ENCODE results near the gene PHLDA2. TPM values are rescaled to one million over a fixed set of nuclear protein-coding genes. Genes with fewer than 3 reads are reported as not detected.
"Not testable (repeated sequence)": the region's sequence is repeated elsewhere in the genome, so short reads cannot be mapped to it uniquely, and the experiment has no call there.

The PHLDA2 gene
- total RNA-seq, 2 donors from 2014 or later: 3.0 to 4.5 TPM

DNA sequence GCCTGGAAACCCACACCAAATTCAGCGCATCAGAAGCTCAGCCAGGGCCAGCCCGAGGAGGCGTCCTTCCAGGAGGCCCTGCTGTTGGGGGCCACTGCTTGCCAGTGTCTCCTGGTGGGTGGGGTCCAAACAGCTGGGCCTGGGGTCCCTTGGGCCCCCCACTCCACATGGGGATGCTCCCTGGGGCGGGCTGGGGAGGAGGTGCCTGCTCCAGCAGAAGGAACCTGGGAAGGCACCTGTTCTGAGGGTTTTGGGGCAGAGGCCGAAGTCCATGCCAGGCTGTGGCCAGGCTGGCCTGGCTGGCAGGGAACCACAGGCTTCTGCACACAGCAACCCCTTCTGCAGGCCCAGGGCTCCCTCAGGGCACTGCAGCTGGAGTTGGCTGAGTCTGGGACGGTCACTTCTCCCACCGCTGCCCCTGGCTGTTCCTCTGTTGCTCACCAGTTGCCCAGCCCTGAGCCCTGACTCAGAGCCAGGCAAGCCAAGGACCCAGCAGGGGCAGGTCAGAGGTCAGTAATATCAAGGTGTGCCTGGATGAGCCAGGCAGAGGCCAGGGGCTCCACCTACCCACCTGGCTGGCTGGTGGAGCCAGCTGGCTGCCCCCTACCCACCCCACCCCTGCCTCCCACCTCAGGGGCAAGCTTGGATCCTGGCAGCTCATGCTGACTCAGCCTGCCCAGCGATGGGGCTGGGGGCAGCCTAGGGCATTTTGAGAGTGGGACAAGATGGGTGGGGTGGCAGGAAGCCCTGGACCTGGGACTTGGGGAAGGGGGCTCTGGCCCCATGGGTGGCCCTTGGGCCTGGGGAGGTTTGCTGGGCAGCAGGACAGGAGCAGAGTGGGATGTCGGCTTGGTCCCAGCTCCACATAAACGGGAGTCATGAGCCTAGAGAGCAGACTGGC lies 12.0 kb upstream of the PHLDA2 start:
- Mint-ChIP-seq H3K27me3 (no peaks in the 10 kb centered on the region), H3K4me1 (ENCODE audit: low read depth in 2 of 2) (peaks cover 22% of the 10 kb centered on the region in 2 donors), H3K9me3 (peaks cover 14% of the 10 kb centered on the region), H3K36me3 (peaks cover 20% of the 10 kb centered on the region), H3K4me3 (no peak overlapping the region), H3K27ac (peak overlapping the region in 1 of 2 donors; percentile 40)
- no peak for DNase-seq (ENCODE audit: low spot score)
- ATAC-seq: peak in 1 of 2 donors; percentile 8

DNA sequence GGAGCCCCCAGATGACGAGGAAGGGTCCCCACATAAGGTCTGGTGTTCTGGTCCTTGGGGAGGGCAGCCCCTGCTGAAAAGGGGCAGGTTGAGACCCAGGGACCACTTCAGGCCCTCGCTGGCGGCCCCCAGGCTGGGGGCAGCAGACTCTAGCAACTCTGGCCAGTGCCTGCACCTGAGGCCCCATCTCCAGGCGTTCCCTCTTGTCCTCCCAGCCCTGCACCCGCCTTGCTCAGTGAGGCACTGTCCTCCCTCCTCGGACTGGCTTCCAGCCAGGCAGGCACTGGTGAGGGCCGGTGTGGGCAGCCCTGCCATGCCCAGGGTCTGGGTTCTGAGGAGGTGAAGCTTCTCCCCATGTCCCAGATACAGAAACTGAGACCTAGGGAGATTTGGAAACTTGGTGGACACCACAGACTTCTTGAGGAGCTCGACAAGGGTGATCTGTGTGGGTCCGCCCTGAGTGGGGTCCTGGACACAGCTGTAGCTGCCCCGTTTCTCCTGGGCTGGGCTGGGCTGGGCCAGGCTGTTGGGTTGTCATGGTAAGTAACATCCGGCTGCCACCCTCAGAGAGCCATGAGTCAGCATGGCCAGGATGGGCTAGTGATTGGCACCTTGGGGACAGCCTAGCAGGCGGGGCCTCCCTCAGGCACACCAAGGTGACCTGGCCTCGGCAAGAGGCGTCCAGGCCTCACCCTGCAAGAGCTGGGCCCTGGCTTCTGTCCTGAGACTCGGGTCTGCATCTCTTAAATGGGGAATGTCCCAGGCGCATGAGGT lies 11.1 kb upstream of the PHLDA2 start:
- Mint-ChIP-seq H3K4me3 (no peak overlapping the region), H3K27ac (peak overlapping the region; percentile 40 to 75), H3K9me3 (peaks cover 14% of the 10 kb centered on the region), H3K36me3 (peaks cover 20% of the 10 kb centered on the region), H3K27me3 (no peaks in the 10 kb centered on the region), H3K4me1 (ENCODE audit: low read depth in 2 of 2) (peaks cover 14 to 15% of the 10 kb centered on the region in 2 donors)
- peak; percentile 93 for ATAC-seq
- DNase-seq (ENCODE audit: low spot score): no peak

DNA sequence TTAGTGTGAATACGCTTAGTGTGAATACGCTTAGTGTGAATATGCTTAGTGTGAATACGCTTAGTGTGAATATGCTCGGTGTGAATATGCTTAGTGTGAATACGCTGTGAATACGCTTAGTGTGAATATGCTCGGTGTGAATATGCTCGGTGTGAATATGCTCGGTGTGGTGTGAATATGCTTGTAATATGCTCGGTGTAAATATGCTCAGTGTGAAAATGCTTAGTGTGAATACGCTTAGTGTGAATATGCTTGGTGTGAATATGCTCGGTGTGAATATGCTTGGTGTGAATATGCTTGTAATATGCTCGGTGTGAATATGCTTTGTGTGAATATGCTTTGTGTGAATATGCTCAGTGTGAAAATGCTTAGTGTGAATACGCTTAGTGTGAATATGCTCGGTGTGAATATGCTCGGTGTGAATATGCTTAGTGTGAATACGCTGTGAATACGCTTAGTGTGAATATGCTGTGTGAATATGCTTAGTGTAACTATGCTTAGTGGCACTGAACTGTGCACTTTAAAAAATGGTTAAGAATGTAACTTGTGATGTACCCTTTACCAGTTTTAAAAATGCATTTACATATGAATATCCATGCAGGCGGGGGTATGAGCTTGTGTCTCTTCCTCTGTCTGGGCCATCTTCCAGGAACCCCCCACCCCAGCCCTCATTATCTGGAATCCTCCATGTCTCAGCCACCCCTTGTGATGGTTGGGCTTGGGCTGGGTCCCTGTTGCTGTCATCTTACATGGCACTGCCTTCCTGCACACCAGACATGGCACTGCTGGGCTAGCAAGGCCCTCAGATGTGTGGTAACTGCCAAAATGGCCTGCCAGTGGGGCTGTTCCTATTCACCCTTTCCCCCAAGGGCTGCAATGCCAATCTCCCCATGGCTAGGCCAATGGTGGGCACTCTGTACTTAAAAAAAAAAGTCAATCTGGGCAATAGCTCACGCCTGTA lies 9.5 kb upstream of the PHLDA2 start:
- Mint-ChIP-seq H3K27ac (peak overlapping the region; percentile 40 to 75), H3K36me3 (peaks cover 20% of the 10 kb centered on the region), H3K4me1 (ENCODE audit: low read depth in 2 of 2) (peaks cover 7 to 15% of the 10 kb centered on the region in 2 donors), H3K4me3 (peak overlapping the region; percentile 5), H3K9me3 (peaks cover 14% of the 10 kb centered on the region)
- ATAC-seq; DNase-seq (ENCODE audit: low spot score); H3K27me3 Mint-ChIP-seq: not testable (repeated sequence)

- Mint-ChIP-seq H3K4me1 (ENCODE audit: low read depth in 2 of 2) (peaks cover 7 to 18% of the 10 kb centered on the region in 2 donors), H3K36me3 (peaks cover 20% of the 10 kb centered on the region), H3K27ac (peak overlapping the region; percentile 40 to 75), H3K9me3 (peaks cover 14% of the 10 kb centered on the region)
- not testable (repeated sequence) for H3K27me3 Mint-ChIP-seq; DNase-seq (ENCODE audit: low spot score); H3K4me3 Mint-ChIP-seq; ATAC-seq
These were observed 8.6 kb upstream of the PHLDA2 start for GRCh38 chr11:2937641-2938457.

GRCh38 chr11:2934611-2935239 lies 5.5 kb upstream of the PHLDA2 start:
- Mint-ChIP-seq H3K4me1 (ENCODE audit: low read depth in 2 of 2) (peaks cover 17 to 28% of the 10 kb centered on the region in 2 donors), H3K36me3 (peaks cover 20% of the 10 kb centered on the region), H3K4me3 (no peak overlapping the region), H3K27me3 (no peaks in the 10 kb centered on the region), H3K27ac (no peak overlapping the region), H3K9me3 (peaks cover 14% of the 10 kb centered on the region)
- ATAC-seq (no peak), DNase-seq (ENCODE audit: low spot score) (peak; percentile 62)

GRCh38 chr11:2934021-2934550 lies 4.9 kb upstream of the PHLDA2 start:
- peaks cover 20% of the 10 kb centered on the region for H3K36me3 Mint-ChIP-seq
- H3K4me1 Mint-ChIP-seq (ENCODE audit: low read depth in 2 of 2): peaks cover 16 to 27% of the 10 kb centered on the region in 2 donors
- H3K4me3 Mint-ChIP-seq: no peak overlapping the region
- ATAC-seq (no peak), DNase-seq (ENCODE audit: low spot score) (peak; percentile 51)
- H3K9me3 Mint-ChIP-seq: peaks cover 14% of the 10 kb centered on the region
- H3K27me3 Mint-ChIP-seq: no peaks in the 10 kb centered on the region
- H3K27ac Mint-ChIP-seq: peak overlapping the region; percentile 60 to 78

- DNase-seq (ENCODE audit: low spot score) (peak; percentile 88), ATAC-seq (peak; percentile 88 to 89)
- Mint-ChIP-seq H3K4me3 (no peak overlapping the region), H3K27ac (peak overlapping the region; percentile 60 to 78), H3K36me3 (peaks cover 14% of the 10 kb centered on the region), H3K9me3 (peaks cover 11% of the 10 kb centered on the region), H3K4me1 (ENCODE audit: low read depth in 2 of 2) (peaks cover 10 to 29% of the 10 kb centered on the region in 2 donors), H3K27me3 (no peaks in the 10 kb centered on the region)
These were observed 4.3 kb upstream of the PHLDA2 start for GRCh38 chr11:2933375-2934020.

- peak; percentile 69 for DNase-seq (ENCODE audit: low spot score)
- no peak overlapping the region for H3K4me3 Mint-ChIP-seq
These were observed 3.6 kb upstream of the PHLDA2 start for GRCh38 chr11:2932850-2933251.

DNA sequence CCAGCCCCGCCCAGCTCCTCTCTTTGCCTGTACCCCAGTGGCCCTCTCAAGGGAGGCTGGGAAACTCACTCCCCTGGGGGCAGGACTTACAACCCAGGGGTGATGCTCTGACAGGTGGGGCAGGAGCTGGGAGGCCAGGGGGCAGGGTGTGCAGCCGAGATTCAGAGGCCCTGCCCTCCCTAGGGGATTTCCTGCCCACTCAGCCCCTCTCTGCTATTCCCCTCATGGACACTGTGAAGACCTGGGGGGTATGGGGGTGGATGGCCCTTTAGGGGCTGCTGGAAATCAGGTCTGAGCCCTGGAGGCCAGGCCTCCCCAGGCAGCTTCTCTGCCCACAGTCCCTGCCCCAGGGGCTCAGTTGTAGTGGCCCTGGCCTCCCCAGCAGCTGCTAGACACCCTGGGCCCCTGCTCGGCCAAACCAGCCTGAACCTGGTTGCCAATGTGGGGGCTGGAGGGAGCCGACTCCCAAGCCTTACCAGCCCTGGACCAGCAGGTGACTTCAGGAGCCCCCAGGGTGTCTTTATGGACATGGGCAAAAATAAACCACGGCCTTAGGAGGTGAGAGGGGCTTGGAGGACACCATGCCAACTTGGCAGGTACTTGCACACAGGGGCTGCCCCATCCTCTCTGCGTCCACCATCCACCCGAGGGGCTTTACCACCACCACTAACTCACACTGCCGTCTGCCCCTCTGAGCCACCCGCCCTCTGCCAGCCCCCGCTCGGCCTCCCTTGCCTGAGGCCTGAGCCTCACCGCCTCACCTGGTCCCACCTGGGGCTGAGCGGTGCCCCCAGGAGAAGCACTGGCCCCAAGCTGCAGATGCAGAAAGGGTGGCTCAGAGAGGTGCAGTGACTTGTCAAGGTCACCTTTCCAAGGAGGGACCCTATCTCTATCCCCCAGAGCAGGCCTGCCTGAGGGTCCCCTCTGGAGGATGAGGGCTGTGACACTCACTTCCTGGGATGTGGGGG lies 2.8 kb upstream of the PHLDA2 start:
- no peaks in the 10 kb centered on the region for H3K9me3 Mint-ChIP-seq
- no peaks in the 10 kb centered on the region for H3K36me3 Mint-ChIP-seq
- ATAC-seq: no peak
- peak; percentile 56 for DNase-seq (ENCODE audit: low spot score)
- H3K4me3 Mint-ChIP-seq: no peak overlapping the region
- H3K27me3 Mint-ChIP-seq: peaks cover 9% of the 10 kb centered on the region in 2 donors
- H3K4me1 Mint-ChIP-seq (ENCODE audit: low read depth in 2 of 2): peaks cover 20 to 32% of the 10 kb centered on the region in 2 donors
- peak overlapping the region; percentile 60 to 78 for H3K27ac Mint-ChIP-seq

More at GRCh38 chr11:2932850-2933251, 3.6 kb upstream of the PHLDA2 start:
- Mint-ChIP-seq H3K27me3 (peaks cover 5% of the 10 kb centered on the region in 2 donors), H3K36me3 (peaks cover 8% of the 10 kb centered on the region), H3K9me3 (peaks cover 6% of the 10 kb centered on the region), H3K27ac (peak overlapping the region; percentile 60 to 78), H3K4me1 (ENCODE audit: low read depth in 2 of 2) (peaks cover 15 to 34% of the 10 kb centered on the region in 2 donors)
- peak; percentile 36 to 49 for ATAC-seq

DNA sequence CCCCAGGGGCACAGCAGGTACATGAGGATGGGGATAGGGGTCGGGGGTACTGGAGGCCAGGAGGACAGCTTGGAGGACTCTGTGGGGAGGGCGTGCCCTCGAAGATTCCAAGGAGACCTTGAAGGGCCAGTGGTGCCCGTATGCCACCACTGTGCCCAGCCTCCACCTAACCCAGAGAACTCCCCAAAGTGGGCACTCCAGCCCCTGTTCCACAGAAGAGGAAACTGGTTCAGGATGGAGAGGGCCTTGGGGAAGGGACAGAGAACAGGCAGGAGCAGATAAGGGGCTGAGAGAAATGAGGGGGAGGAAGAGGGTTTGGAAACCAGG lies 2.2 kb upstream of the PHLDA2 start:
- H3K27ac Mint-ChIP-seq: peak overlapping the region in 1 of 2 donors; percentile 37

More for the DNA sequence above, 2.2 kb upstream of the PHLDA2 start:
- Mint-ChIP-seq H3K4me3 (no peak overlapping the region), H3K27me3 (peaks cover 9% of the 10 kb centered on the region in 2 donors), H3K9me3 (no peaks in the 10 kb centered on the region), H3K36me3 (no peaks in the 10 kb centered on the region), H3K4me1 (ENCODE audit: low read depth in 2 of 2) (peaks cover 20 to 32% of the 10 kb centered on the region in 2 donors)
- DNase-seq (ENCODE audit: low spot score): peak; percentile 54
- no peak for ATAC-seq
